Muscle of leg (tissue), 11 donors: ENCODE results near the gene ZDHHC4. TPM values are rescaled to one million over a fixed set of nuclear protein-coding genes. Genes with fewer than 3 reads are reported as not detected.

Experiments
- DNase-seq: peaks from one replicate; pipeline ENCODE4 v3.0.0; 2013
- H3K27ac ChIP-seq: one replicate; pipeline ENCODE4 v1.5.1; 2013; ENCODE audit warnings: mild to moderate bottlenecking, low read length, control low read depth
- H3K27me3 ChIP-seq: one replicate; pipeline ENCODE4 v1.6.1; 2013; ENCODE audit warnings: low read length; ENCODE audit not compliant: control insufficient read depth, insufficient read depth
- H3K36me3 ChIP-seq: one replicate; pipeline ENCODE4 v1.6.1; 2013; ENCODE audit warnings: low read length; ENCODE audit not compliant: control insufficient read depth, insufficient read depth
- H3K4me1 ChIP-seq: one replicate; pipeline ENCODE4 v1.6.1; 2013; ENCODE audit warnings: low read length; ENCODE audit not compliant: control insufficient read depth, insufficient read depth
- H3K4me3 ChIP-seq: one replicate; pipeline ENCODE4 v1.5.1; 2013; ENCODE audit warnings: low read length, control low read depth
- H3K9me3 ChIP-seq: replicated peaks from 2 replicates; pipeline ENCODE4 v1.6.1; 2013; ENCODE audit warnings: low read depth, low read length; ENCODE audit not compliant: control insufficient read depth
- WGBS: methylation state at CpG from one replicate; pipeline ENCODE4 v1.1.5; 2013; ENCODE audit warnings: missing lambda C conversion rate; ENCODE audit not compliant: insufficient coverage; 5-methylcytosine and 5-hydroxymethylcytosine counted together
- polyA plus RNA-seq, 8 donors: library from polyadenylated mRNA; unstranded; fragments of 120-200 nt; gene quantifications; one replicate each; pipeline versions ENCODE4 v1.2.1 to v1.2.3, GENCODE V29; 2013; ENCODE audit warnings: inconsistent platforms in 1 of 8, low replicate concordance in 1 of 8; ENCODE audit not compliant: insufficient read length in 8 of 8, insufficient read depth in 1 of 8
- total RNA-seq: library from RNA; stranded (reverse); fragments of 120-200 nt; gene quantifications from one replicate; pipeline ENCODE4 v1.2.4, GENCODE V29; 2013

ZDHHC4 gene
- total and polyA plus RNA-seq, 9 donors = 37.0 to 57.5 (median 43.9) TPM

DNA sequence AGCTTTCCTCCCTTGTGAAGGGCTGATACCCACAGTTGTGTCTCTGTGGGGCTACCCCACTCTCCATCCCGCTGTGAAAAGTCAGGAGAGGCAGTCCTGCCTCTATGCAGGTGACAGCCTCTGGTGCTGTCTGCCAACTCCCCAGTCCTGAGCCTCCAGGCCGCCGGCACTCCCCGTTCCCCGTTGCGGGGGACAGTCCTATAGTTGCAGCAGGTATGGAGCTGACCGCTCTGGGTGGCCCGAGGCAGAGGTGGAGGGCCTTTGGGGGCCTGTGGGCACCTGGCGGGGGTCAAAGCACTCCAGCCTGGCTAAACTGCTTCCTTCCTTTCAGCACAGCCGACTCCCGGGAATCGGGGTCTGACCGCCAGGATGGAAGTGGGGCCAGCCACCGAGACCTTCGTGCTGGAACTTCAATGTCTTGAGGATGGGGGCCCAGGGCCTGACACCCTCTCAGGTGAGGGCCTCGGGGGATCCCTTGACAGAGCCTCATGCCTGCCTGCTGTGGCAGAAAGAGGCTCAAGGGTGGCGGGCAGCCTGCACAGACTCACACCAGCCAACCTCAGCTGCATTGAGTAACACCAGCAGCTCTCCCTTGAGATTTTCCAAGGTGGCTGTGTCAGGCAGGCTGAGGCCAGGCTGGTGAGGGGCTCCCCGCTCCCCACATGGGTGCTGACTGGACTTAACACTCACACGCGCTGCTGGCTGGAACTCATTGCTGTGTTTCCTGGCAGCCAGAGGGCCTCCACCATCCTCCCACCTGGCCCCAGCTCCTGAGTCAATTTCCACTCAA lies 39.8 kb downstream of the ZDHHC4 start:
- Histone ChIP-seq H3K27ac (no peak overlapping the region), H3K36me3 (peaks cover 26% of the 10 kb centered on the region), H3K27me3 (peaks cover 2% of the 10 kb centered on the region), H3K9me3 (no peaks in the 10 kb centered on the region), H3K4me3 (no peak overlapping the region), H3K4me1 (peaks cover 12% of the 10 kb centered on the region)
- WGBS = 80% methylated on average over 18 of the region's 20 CpGs
- no peak for DNase-seq

DNA sequence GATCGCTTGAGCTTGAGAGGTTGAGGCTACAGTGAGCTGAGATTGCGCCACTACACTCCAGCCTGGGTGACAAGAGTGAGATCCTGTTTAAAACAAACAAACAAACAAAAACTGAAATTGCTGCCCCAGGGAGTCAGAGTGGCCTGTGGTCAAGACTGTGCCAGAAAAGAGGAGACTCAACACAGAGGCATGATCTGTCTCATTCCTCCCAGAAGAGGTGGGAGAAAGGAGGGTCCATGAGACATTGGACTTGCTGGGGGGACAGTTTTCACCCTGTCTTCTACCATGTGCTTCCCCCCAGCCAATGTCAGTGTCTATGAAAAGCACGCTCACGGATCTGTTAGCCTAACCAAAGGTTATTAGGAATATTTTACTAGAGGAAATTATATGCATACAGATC lies 41.4 kb downstream of the ZDHHC4 start:
- no CpG with 5 or more reads among the region's 4 CpGs for WGBS
- H3K4me3 ChIP-seq = no peak overlapping the region

DNA sequence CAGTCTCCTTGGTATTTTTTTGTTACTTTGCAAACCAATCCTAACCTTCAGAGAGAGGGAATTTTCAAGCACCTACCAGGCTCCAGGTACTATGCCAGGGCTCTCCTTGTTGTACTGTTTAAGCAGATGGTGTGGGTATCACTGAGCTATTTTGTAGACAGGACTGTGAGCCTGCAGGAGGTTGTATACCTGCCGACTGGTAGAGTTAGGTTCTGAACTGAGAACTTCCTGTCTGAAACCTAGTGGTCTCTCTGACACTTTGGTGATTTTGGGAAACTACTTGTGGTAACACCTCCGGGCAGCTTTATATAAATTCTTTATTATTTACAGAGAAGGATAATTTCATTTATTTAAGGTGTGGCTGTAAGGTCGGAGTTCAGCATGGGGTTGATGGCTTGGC lies 42.7 kb downstream of the ZDHHC4 start:
- no peak for DNase-seq
- Histone ChIP-seq H3K36me3 (peaks cover 45% of the 10 kb centered on the region), H3K27me3 (no peaks in the 10 kb centered on the region), H3K27ac (no peak overlapping the region), H3K4me3 (no peak overlapping the region), H3K4me1 (peaks cover 9% of the 10 kb centered on the region), H3K9me3 (no peaks in the 10 kb centered on the region)
- WGBS = no CpG with 5 or more reads among the region's 3 CpGs

More for the DNA sequence above, 41.4 kb downstream of the ZDHHC4 start:
- DNase-seq = no peak
- H3K27me3 ChIP-seq = peaks cover 2% of the 10 kb centered on the region
- H3K9me3 ChIP-seq = no peaks in the 10 kb centered on the region
- peaks cover 37% of the 10 kb centered on the region for H3K36me3 ChIP-seq
- no peak overlapping the region for H3K27ac ChIP-seq
- H3K4me1 ChIP-seq = peaks cover 12% of the 10 kb centered on the region

GRCh38 chr7:6621195-6622133 lies 44.2 kb downstream of the ZDHHC4 start:
- WGBS = 91% methylated on average over 12 of the region's 20 CpGs
- peaks cover 49% of the 10 kb centered on the region for H3K36me3 ChIP-seq
- H3K27ac ChIP-seq = no peak overlapping the region
- peaks cover 2% of the 10 kb centered on the region for H3K4me1 ChIP-seq
- H3K9me3 ChIP-seq = no peaks in the 10 kb centered on the region
- no peak overlapping the region for H3K4me3 ChIP-seq
- no peaks in the 10 kb centered on the region for H3K27me3 ChIP-seq
- DNase-seq = no peak

DNA sequence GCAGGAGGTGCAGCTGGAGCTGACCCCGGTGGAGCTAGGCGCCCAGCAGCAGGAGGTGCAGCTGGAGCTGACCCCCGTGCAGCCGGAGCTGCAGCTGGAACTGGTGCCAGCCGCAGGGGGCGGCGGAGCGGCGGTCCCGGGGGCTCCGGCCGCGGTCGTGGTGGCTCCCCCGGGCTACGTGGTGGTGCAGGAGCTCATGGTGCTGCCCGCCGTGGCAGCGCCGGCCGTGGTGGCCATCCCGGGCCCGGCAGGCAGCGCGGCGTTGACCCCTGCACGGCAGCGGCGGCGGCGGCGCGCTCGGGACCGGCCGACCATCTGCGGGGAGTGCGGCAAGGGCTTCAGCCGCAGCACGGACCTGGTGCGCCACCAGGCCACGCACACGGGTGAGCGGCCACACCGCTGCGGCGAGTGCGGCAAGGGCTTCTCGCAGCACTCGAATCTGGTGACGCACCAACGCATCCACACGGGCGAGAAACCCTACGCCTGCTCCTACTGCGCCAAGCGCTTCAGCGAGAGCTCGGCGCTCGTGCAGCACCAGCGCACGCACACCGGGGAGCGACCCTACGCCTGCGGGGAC lies 45.0 kb downstream of the ZDHHC4 start:
- Histone ChIP-seq H3K27ac (no peak overlapping the region), H3K4me1 (no peaks in the 10 kb centered on the region), H3K27me3 (no peaks in the 10 kb centered on the region), H3K36me3 (peaks cover 49% of the 10 kb centered on the region), H3K9me3 (no peaks in the 10 kb centered on the region), H3K4me3 (no peak overlapping the region)
- WGBS = 95% methylated on average over 65 of the region's 67 CpGs
- DNase-seq = no peak

GRCh38 chr7:6623589-6624245 lies 46.5 kb downstream of the ZDHHC4 start:
- DNase-seq = no peak
- Histone ChIP-seq H3K4me3 (no peak overlapping the region), H3K27ac (no peak overlapping the region), H3K27me3 (no peaks in the 10 kb centered on the region), H3K9me3 (no peaks in the 10 kb centered on the region), H3K36me3 (peaks cover 41% of the 10 kb centered on the region), H3K4me1 (no peaks in the 10 kb centered on the region)
- 60% methylated on average over 6 of the region's 15 CpGs for WGBS

DNA sequence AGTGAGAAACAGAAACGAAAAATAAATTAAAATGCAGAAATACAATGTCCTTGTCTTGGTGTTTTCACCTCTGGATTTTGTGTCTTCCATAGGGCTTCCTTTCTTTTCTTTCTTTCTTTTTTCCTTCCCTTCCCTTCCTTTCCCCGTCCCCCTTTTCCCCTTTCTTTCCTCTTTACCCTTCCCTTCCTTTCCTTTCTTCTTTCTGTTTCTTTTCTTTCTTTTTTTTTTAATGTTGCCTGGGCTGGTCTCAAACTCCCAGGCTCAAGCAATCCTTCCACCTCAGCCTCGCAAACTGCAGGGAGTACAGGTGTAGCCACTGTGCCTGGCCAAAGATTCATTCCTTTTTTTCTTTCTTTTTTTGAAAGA lies 47.0 kb downstream of the ZDHHC4 start:
- Histone ChIP-seq H3K27ac (no peak overlapping the region), H3K9me3 (no peaks in the 10 kb centered on the region), H3K27me3 (no peaks in the 10 kb centered on the region), H3K4me1 (no peaks in the 10 kb centered on the region), H3K36me3 (peaks cover 41% of the 10 kb centered on the region), H3K4me3 (no peak overlapping the region)
- WGBS = 83% methylated on average over 1 of the region's 3 CpGs
- no peak for DNase-seq

- H3K9me3 ChIP-seq = no peaks in the 10 kb centered on the region
- H3K27me3 ChIP-seq = no peaks in the 10 kb centered on the region
- no peaks in the 10 kb centered on the region for H3K4me1 ChIP-seq
- WGBS = 100% methylated on average over 1 of the region's 6 CpGs
- H3K4me3 ChIP-seq = no peak overlapping the region
- H3K27ac ChIP-seq = no peak overlapping the region
- peaks cover 18% of the 10 kb centered on the region for H3K36me3 ChIP-seq
- no peak for DNase-seq
These were observed 50.8 kb downstream of the ZDHHC4 start for GRCh38 chr7:6628045-6628444.

GRCh38 chr7:6630007-6630849 lies 53.0 kb downstream of the ZDHHC4 start:
- no peak for DNase-seq
- H3K27ac ChIP-seq = no peak overlapping the region
- no peaks in the 10 kb centered on the region for H3K27me3 ChIP-seq
- 68% methylated on average over 8 of the region's 11 CpGs for WGBS
- H3K4me1 ChIP-seq = no peaks in the 10 kb centered on the region
- no peak overlapping the region for H3K4me3 ChIP-seq
- no peaks in the 10 kb centered on the region for H3K9me3 ChIP-seq
- H3K36me3 ChIP-seq = peaks cover 1% of the 10 kb centered on the region
